GM18907 (cell line): ENCODE measurements around the gene SRC.

Experiments used
- ATAC-seq: cut with Tn5 transposase; IDR thresholded peaks from one replicate; pipeline ENCODE4 v1.9.1; 2021; ENCODE audit warnings: mild to moderate bottlenecking, moderate library complexity; ENCODE audit not compliant: unreplicated experiment

Gene SRC

GRCh38 chr20:37314617-37315016 is 31.3 kb upstream of the SRC start:
- ATAC-seq: no peak

GRCh38 chr20:37315021-37315451 is 30.9 kb upstream of the SRC start:
- no peak for ATAC-seq

- ATAC-seq: peak; percentile 46
Observed at GRCh38 chr20:37315452-37316110, 30.4 kb upstream of the SRC start.

- peak; percentile 71 for ATAC-seq
Observed at GRCh38 chr20:37316116-37316774, 29.7 kb upstream of the SRC start.

GRCh38 chr20:37316775-37317170 is 29.2 kb upstream of the SRC start:
- ATAC-seq: no peak

- no peak for ATAC-seq
Observed at GRCh38 chr20:37317316-37317715, 28.6 kb upstream of the SRC start.

GRCh38 chr20:37317994-37318640 is 27.8 kb upstream of the SRC start:
- no peak for ATAC-seq

- no peak for ATAC-seq
Observed at GRCh38 chr20:37319151-37319671, 26.7 kb upstream of the SRC start.

- ATAC-seq: no peak
Observed at GRCh38 chr20:37323985-37324384, 22.0 kb upstream of the SRC start.

- ATAC-seq: no peak
Observed at GRCh38 chr20:37325206-37325605, 20.7 kb upstream of the SRC start.

- no peak for ATAC-seq
Observed at GRCh38 chr20:37326666-37327065, 19.3 kb upstream of the SRC start.

- ATAC-seq: no peak
Observed at GRCh38 chr20:37327748-37328147, 18.2 kb upstream of the SRC start.

GRCh38 chr20:37328149-37328945 is 17.6 kb upstream of the SRC start:
- no peak for ATAC-seq

- ATAC-seq: no peak
Observed at GRCh38 chr20:37329481-37330165, 16.3 kb upstream of the SRC start.

- ATAC-seq: no peak
Observed at GRCh38 chr20:37330316-37330715, 15.6 kb upstream of the SRC start.

- ATAC-seq: no peak
Observed at GRCh38 chr20:37331060-37331857, 14.7 kb upstream of the SRC start.

- no peak for ATAC-seq
Observed at GRCh38 chr20:37333130-37333847, 12.7 kb upstream of the SRC start.

- ATAC-seq: no peak
Observed at GRCh38 chr20:37333848-37334318, 12.1 kb upstream of the SRC start.

- no peak for ATAC-seq
Observed at GRCh38 chr20:37334450-37334849, 11.5 kb upstream of the SRC start.
